ENCODE measurements around the gene CLEC4F. TPM values are rescaled to one million over a fixed set of nuclear protein-coding genes. Genes with fewer than 3 reads are reported as not detected.

The CLEC4F gene
- total RNA-seq, 4 donors from 2014 or later, result 1.4 TPM; not detected in 3

- H3K4me3 ChIP-seq (replicated peaks in 1 of 3), result no peak overlapping the region
- TF ChIP-seq POLR2A (IDR thresholded peaks at IDR 0.05), result no peak
- TF ChIP-seq CTCF (IDR thresholded peaks at IDR 0.05), result no peak
Observed at GRCh38 chr2:70772486-70773155, 47.8 kb downstream of the CLEC4F start.

GRCh38 chr2:70771446-70771845, 49.0 kb downstream of the CLEC4F start:
- Histone ChIP-seq H3K27me3 (no peaks in the 10 kb centered on the region), H3K27ac (no peak overlapping the region), H3K36me3 (no peaks in the 10 kb centered on the region), H3K4me3 (replicated peaks in 1 of 3) (no peak overlapping the region), H3K9me3 (no peaks in the 10 kb centered on the region), H3K4me1 (peaks cover 9 to 11% of the 10 kb centered on the region in 2 donors)
- 89 to 91% methylated on average over 2 of the region's 2 CpGs for WGBS, 2 donors
- DNase-seq, result no peak
- intact Hi-C loops (cut with DNase I), result no loop called here
- TF ChIP-seq CTCF (IDR thresholded peaks at IDR 0.05) (no peak), POLR2A (IDR thresholded peaks at IDR 0.05) (no peak)

More at GRCh38 chr2:70772486-70773155, 47.8 kb downstream of the CLEC4F start:
- intact Hi-C loops (cut with DNase I), result no loop called here
- DNase-seq, result no peak
- H3K36me3 ChIP-seq, result no peaks in the 10 kb centered on the region
- no peaks in the 10 kb centered on the region for H3K27me3 ChIP-seq
- peaks cover 2 to 3% of the 10 kb centered on the region in 2 donors for H3K4me1 ChIP-seq
- H3K9me3 ChIP-seq, result no peaks in the 10 kb centered on the region
- WGBS, 2 donors, result 81 to 84% methylated on average over 2 of the region's 2 CpGs
- no peak overlapping the region for H3K27ac ChIP-seq

- Histone ChIP-seq H3K36me3 (no peaks in the 10 kb centered on the region), H3K4me3 (replicated peaks in 1 of 3) (no peak overlapping the region), H3K27ac (no peak overlapping the region), H3K9me3 (no peaks in the 10 kb centered on the region), H3K27me3 (no peaks in the 10 kb centered on the region), H3K4me1 (peaks cover 9 to 11% of the 10 kb centered on the region in 2 donors)
- intact Hi-C loops (cut with DNase I), result no loop called here
- TF ChIP-seq POLR2A (IDR thresholded peaks at IDR 0.05) (no peak), CTCF (IDR thresholded peaks at IDR 0.05) (no peak)
- DNase-seq, result no peak
- 81 to 83% methylated on average over 2 of the region's 2 CpGs for WGBS, 2 donors
Observed at GRCh38 chr2:70769450-70769849, 50.9 kb downstream of the CLEC4F start.

- 66 to 73% methylated on average over 7 of the region's 7 CpGs for WGBS, 2 donors
- no peak for TF ChIP-seq POLR2A (IDR thresholded peaks at IDR 0.05)
- TF ChIP-seq CTCF (IDR thresholded peaks at IDR 0.05), result no peak
- no peak overlapping the region for H3K27ac ChIP-seq
- no peak for DNase-seq
- no peak overlapping the region for H3K4me3 ChIP-seq (replicated peaks in 1 of 3)
- H3K36me3 ChIP-seq, result no peaks in the 10 kb centered on the region
- no peaks in the 10 kb centered on the region for H3K27me3 ChIP-seq
- peaks cover 9 to 11% of the 10 kb centered on the region in 2 donors for H3K4me1 ChIP-seq
- intact Hi-C loops (cut with DNase I), result no loop called here
- H3K9me3 ChIP-seq, result no peaks in the 10 kb centered on the region
Observed at GRCh38 chr2:70768590-70769085, 51.8 kb downstream of the CLEC4F start.
